GM20000 (cell line): ENCODE results near the gene HOXB13.

Experiments used
- DNase-seq: peaks from one replicate; pipeline ENCODE4 v3.0.0; 2012; ENCODE audit warnings: low spot score
- TF ChIP-seq, protein P1 (sequence below): IDR thresholded peaks from 2 replicates; pipeline ENCODE4 v1.5.1; 2012; ENCODE audit warnings: mild to moderate bottlenecking, control low read depth; ENCODE audit errors: extremely low read depth, missing control alignments

The HOXB13 gene

DNA sequence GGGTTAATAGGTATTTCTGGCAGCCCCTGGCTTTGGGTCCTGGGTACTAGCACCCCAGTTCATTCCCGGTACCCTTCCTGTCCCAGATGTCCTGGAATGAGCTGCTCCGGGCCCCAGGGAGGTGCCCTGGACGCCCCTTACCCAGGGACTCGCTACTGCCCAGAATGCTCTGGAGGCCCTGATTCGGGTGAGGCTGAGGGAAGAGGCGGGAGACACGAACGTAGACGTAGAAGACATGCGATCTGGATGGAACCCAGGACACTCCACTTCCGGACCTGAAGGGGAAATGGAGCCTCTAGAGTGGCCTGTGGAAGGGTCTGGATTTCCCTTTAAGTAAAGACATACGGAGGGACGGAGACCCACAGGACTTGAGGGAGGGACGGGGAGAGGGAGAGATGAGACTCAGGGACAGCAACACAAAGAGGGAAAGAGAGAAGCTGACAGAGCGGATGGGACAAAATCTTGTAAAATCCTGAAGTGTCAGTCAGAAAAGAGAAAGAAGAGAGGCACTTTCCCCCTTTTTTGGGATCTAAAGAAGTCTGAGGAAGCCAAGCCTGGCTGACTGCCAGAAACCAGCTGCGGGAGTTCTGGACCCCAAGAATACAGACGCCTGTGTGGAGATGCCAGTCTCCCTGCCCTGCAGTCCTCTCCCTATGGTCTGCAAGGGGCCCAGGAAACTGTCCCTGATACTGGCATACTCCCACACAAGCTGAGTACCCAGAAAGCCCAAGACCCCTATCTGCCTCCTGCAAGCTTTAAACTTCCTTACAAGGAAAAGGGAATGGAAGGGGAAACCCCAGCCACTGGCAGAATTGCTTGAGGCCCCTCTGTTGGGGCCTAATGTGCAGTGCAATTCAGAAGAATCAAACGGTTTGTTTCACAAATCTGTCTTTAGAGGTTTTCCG, 1.0 kb upstream of the HOXB13 start:
- TF ChIP-seq, protein P1, sequence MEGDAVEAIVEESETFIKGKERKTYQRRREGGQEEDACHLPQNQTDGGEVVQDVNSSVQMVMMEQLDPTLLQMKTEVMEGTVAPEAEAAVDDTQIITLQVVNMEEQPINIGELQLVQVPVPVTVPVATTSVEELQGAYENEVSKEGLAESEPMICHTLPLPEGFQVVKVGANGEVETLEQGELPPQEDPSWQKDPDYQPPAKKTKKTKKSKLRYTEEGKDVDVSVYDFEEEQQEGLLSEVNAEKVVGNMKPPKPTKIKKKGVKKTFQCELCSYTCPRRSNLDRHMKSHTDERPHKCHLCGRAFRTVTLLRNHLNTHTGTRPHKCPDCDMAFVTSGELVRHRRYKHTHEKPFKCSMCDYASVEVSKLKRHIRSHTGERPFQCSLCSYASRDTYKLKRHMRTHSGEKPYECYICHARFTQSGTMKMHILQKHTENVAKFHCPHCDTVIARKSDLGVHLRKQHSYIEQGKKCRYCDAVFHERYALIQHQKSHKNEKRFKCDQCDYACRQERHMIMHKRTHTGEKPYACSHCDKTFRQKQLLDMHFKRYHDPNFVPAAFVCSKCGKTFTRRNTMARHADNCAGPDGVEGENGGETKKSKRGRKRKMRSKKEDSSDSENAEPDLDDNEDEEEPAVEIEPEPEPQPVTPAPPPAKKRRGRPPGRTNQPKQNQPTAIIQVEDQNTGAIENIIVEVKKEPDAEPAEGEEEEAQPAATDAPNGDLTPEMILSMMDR: no peak
- DNase-seq: no peak

DNA sequence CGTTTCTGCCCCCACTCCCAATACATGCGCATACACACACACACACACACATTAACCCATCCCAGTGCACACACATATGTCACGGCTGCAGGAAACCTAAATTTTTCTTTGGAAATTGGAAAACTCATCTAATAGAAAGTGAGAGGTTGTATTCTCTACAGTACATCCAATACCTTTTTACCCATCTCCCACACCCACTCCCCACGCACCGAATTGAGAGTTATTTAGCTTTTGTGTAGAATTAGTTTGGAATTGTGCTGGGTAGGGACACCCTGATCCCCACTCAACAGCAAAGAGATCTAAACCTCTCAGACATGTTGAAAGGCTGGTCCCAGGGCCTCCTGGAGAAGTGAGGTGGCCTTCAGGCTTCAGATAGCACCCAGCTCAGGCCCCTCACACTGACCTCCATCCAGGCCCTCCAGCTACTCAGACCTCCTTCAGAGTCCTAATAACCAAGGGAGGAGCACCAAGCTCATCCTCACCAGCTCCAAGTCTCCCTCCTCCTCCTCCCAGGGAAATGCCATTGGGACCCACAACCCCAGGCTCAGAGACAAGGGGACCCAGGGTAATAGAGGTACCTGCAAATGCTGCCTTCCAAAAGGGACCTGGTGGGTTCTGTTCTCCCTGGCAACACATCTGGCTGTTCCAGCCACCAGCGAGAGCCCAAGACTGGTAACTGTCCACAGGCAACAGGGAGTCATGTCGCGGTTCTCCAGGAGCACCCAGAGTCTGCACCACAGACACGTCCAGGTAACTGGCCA, 955 bp downstream of the HOXB13 start:
- DNase-seq: no peak
- TF ChIP-seq, protein P1: no peak

DNA sequence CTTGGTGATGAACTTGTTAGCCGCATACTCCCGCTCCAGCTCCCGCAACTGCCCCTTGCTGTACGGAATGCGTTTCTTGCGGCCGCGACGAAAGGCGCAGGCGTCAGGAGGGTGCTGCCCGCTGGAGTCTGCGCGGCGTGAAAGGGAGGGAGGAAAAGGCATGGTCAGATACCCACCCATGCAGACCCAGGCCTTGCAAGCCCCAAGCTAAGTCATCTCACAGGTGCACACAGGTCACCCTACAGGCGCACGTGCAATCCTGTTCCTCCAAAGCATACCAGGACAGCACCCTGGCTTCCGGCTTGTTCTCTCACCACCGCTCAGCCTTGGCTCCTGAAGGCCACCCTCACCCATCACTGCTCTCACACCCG, 1.6 kb downstream of the HOXB13 start:
- TF ChIP-seq, protein P1: no peak
- DNase-seq: no peak

DNA sequence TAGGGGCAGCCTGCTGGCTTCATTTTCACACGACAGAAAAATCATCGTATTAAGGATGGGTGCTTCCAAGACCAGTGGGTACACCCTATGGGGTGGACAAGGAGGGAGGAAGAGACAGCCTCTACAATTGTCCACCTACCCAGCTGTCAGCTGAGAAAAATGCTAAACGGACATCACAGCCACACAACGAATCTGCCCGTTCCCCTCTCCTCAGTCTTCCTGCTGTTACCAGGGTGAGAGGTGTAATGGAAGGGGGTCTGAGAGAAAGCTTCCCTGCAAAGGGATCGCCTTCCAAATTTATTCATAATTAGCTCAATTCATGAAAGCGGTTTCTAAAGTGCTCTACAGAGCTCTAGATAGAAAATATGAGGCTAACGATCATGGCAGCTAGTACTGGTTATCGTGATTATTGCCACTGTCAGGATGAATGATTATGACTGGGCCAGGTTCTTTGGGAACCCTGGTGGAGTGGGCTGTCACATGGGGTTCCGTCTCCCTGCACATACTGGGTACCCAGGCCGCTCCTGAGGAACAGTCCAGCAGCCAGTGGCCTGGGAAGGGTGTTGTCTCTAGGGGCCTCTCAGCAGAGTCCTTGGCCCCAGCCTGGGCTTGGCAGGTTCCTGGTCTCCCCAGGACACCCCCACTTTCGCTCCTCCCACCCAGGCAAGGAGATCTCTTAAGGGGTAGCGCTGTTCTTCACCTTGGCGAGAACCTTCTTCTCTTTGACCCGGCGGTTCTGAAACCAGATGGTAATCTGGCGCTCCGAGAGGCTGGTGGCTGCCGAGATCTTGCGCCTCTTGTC, 2.2 kb downstream of the HOXB13 start:
- no peak for DNase-seq
- TF ChIP-seq, protein P1: no peak

DNA sequence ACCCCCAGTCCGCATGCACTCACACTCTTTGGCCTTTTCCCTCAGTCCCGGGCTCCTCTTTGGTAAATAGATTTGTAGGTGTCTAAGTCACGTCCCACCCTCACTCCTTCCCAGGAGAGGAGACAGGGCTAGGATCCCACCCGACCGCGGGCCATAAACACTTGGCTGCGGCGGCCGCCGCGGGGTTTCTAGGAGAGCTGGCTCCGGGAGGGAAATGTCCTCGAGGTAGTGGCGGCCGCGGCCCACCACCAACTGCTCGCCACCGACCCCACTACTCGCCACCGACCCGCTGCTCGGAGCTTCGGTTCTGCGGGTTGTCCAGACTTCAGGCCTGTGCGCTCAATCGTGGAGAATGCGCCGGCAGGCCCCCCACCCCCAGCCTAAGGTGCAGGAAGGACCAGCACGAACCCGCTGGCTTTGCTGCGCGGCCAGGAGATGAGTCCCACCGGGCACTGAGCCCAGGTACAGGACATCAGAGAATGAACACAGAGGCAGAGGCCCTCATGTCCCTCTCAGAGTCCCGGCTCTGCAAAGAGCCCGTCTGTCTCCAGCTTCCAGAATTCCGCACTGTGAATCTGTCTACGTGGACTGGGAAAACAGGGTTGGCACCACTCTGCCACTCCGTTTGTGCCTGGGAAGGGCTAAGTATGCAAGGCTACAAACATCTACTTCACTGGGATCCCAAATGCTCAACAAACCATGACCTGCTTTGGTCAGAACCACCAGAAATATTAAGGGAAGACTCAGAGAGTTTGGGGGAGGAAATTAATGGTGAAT, 3.1 kb downstream of the HOXB13 start:
- DNase-seq: no peak
- TF ChIP-seq, protein P1: no peak

DNA sequence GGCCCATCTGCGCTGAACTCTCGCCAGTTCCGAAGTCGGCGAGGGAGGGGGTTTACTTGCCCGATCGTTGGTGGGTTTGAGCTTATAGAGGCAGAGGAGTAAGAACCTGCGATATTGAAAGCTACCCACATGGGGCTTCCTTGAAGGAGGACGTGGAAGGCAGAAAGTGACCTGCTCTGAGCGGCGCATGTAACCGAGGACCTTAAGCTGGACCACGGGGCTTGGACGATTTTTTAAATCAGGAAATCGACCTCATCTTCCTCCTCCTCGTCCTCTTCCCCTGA, 3.6 kb downstream of the HOXB13 start:
- TF ChIP-seq, protein P1: no peak
- DNase-seq: no peak
